Gastroesophageal sphincter (tissue), 4 donors: ENCODE measurements around the gene MCC. TPM values are rescaled to one million over a fixed set of nuclear protein-coding genes. Genes with fewer than 3 reads are reported as not detected.

Experiments
- ATAC-seq: fragments of 150-250 bp; one replicate; pipeline ENCODE4 v1.9.1; 2016; ENCODE audit warnings: mild to moderate bottlenecking, moderate library complexity
- H3K27ac ChIP-seq, 4 donors: fragments of 200-600 bp; sonication (generic) in 3 of 4; 1 replicate in 3 of 4; 2 replicates in 1 of 4; pipeline ENCODE4 v1.5.1; 2016 to 2019
- H3K27me3 ChIP-seq: fragments of 200-600 bp; sonication (generic); one replicate; pipeline ENCODE4 v1.5.1; 2019
- H3K36me3 ChIP-seq, 2 donors: fragments of 200-600 bp; sonication (generic); one replicate each; pipeline ENCODE4 v1.5.1; 2019; ENCODE audit warnings: control low read depth in 1 of 2
- H3K4me1 ChIP-seq, 3 donors: fragments of 200-600 bp; sonication (generic); 1 replicate in 2 of 3; 2 replicates in 1 of 3; pipeline ENCODE4 v1.5.1; 2016 to 2019; ENCODE audit warnings: control low read depth in 2 of 3
- H3K4me3 ChIP-seq, 2 donors: fragments of 200-600 bp; sonication (generic); one replicate each; pipeline ENCODE4 v1.5.1; 2019; ENCODE audit warnings: mild to moderate bottlenecking in 1 of 2, moderate library complexity in 1 of 2
- H3K9me3 ChIP-seq, 3 donors: fragments of 200-600 bp; sonication (generic); one replicate each; pipeline ENCODE4 v1.5.1; 2017 to 2019; ENCODE audit warnings: control low read depth in 2 of 3
- CTCF ChIP-seq, 4 experiments: fragments of 200-600 bp in 2 of 4; fragments of 450-650 bp in 2 of 4; sonication (generic) in 1 of 4; IDR thresholded peaks; one replicate each; pipeline ENCODE4 v1.5.1; 2017 to 2019; ENCODE audit warnings: antibody characterized with exemption in 4 of 4, mild to moderate bottlenecking in 2 of 4, moderate library complexity in 2 of 4
- EP300 ChIP-seq: sonication (generic); formaldehyde crosslinking; IDR thresholded peaks from one replicate; pipeline ENCODE4 v1.6.1; 2017; ENCODE audit warnings: antibody characterized with exemption, mild to moderate bottlenecking
- POLR2A ChIP-seq, 2 donors: fragments of 450-650 bp; IDR thresholded peaks; one replicate each; pipeline ENCODE4 v1.6.1; 2017; ENCODE audit warnings: antibody characterized with exemption in 2 of 2, mild to moderate bottlenecking in 2 of 2, moderate library complexity in 1 of 2
- POLR2AphosphoS5 ChIP-seq: sonication (generic); formaldehyde crosslinking; IDR thresholded peaks from one replicate; pipeline ENCODE4 v1.6.1; 2017; ENCODE audit warnings: antibody characterized with exemption
- WGBS, 2 donors: methylation state at CpG; one replicate each; pipeline ENCODE4 v1.1.5; 2018; ENCODE audit warnings: low coverage in 1 of 2; 5-methylcytosine and 5-hydroxymethylcytosine counted together
- total RNA-seq, 4 donors: library from RNA; depleted of rRNA; stranded (reverse); fragments of >200 nt; gene quantifications; one replicate each; pipeline ENCODE4 v1.1.0, GENCODE V29; 2016

The MCC gene
- total RNA-seq, 4 donors from 2014 or later: 20.5 to 28.7 (median 23.5) TPM

- no peaks in the 10 kb centered on the region for H3K27me3 ChIP-seq
- no peaks in the 10 kb centered on the region for H3K9me3 ChIP-seq
- ATAC-seq: no peak
- WGBS, 2 donors: 69 to 87% methylated on average over 4 to 7 of the region's 10 CpGs
- no peak overlapping the region for H3K4me3 ChIP-seq
- H3K36me3 ChIP-seq: peaks cover 0 to 68% of the 10 kb centered on the region in 2 donors
- peaks cover 0 to 27% (median 6%) of the 10 kb centered on the region in 3 donors for H3K4me1 ChIP-seq
- no peak for TF ChIP-seq POLR2A (IDR thresholded peaks at IDR 0.05)
- no peak for TF ChIP-seq CTCF (IDR thresholded peaks at IDR 0.05)
- TF ChIP-seq EP300: no peak
- TF ChIP-seq POLR2AphosphoS5: no peak
- H3K27ac ChIP-seq: no peak overlapping the region
Observed at GRCh38 chr5:113052041-113052795, 436.0 kb downstream of the MCC start.

- peaks cover 0 to 69% of the 10 kb centered on the region in 2 donors for H3K36me3 ChIP-seq
- no peak overlapping the region for H3K4me3 ChIP-seq
- ATAC-seq: peak; percentile 68
- H3K27me3 ChIP-seq: no peaks in the 10 kb centered on the region
- peaks cover 0 to 27% (median 6%) of the 10 kb centered on the region in 3 donors for H3K4me1 ChIP-seq
- H3K27ac ChIP-seq: peak overlapping the region in 1 of 4 donors; percentile 43
- 25 to 28% methylated on average over 5 to 8 of the region's 9 CpGs for WGBS, 2 donors
- no peaks in the 10 kb centered on the region for H3K9me3 ChIP-seq
- TF ChIP-seq POLR2AphosphoS5: no peak
- no peak for TF ChIP-seq EP300
- no peak for TF ChIP-seq CTCF (IDR thresholded peaks at IDR 0.05)
- no peak for TF ChIP-seq POLR2A (IDR thresholded peaks at IDR 0.05)
Observed at GRCh38 chr5:113050721-113051382, 437.4 kb downstream of the MCC start.

GRCh38 chr5:113048931-113049330 lies 439.3 kb downstream of the MCC start:
- Histone ChIP-seq H3K36me3 (peaks cover 0 to 66% of the 10 kb centered on the region in 2 donors), H3K27ac (no peak overlapping the region), H3K4me3 (no peak overlapping the region), H3K9me3 (no peaks in the 10 kb centered on the region), H3K27me3 (no peaks in the 10 kb centered on the region), H3K4me1 (peaks cover 0 to 27% (median 6%) of the 10 kb centered on the region in 3 donors)
- ATAC-seq: no peak
- WGBS, 2 donors: 80 to 90% methylated on average over 1 to 5 of the region's 10 CpGs
- no peak for TF ChIP-seq POLR2AphosphoS5

GRCh38 chr5:113047733-113048652 lies 440.3 kb downstream of the MCC start:
- H3K4me3 ChIP-seq: no peak overlapping the region
- peaks cover 0 to 57% of the 10 kb centered on the region in 2 donors for H3K36me3 ChIP-seq
- 85 to 96% methylated on average over 7 to 11 of the region's 11 CpGs for WGBS, 2 donors
- H3K4me1 ChIP-seq: peaks cover 0 to 27% (median 6%) of the 10 kb centered on the region in 3 donors
- ATAC-seq: no peak
- H3K27me3 ChIP-seq: no peaks in the 10 kb centered on the region
- H3K9me3 ChIP-seq: no peaks in the 10 kb centered on the region
- H3K27ac ChIP-seq: no peak overlapping the region
- no peak for TF ChIP-seq CTCF (IDR thresholded peaks at IDR 0.05)
- TF ChIP-seq POLR2AphosphoS5: no peak
- no peak for TF ChIP-seq POLR2A (IDR thresholded peaks at IDR 0.05)
- no peak for TF ChIP-seq EP300

GRCh38 chr5:113047234-113047633 lies 441.0 kb downstream of the MCC start:
- no peaks in the 10 kb centered on the region for H3K27me3 ChIP-seq
- no peak for ATAC-seq
- H3K9me3 ChIP-seq: no peaks in the 10 kb centered on the region
- 75 to 83% methylated on average over 1 of the region's 2 CpGs for WGBS, 2 donors
- peaks cover 0 to 49% of the 10 kb centered on the region in 2 donors for H3K36me3 ChIP-seq
- peaks cover 0 to 21% (median 6%) of the 10 kb centered on the region in 3 donors for H3K4me1 ChIP-seq
- no peak overlapping the region for H3K4me3 ChIP-seq
- H3K27ac ChIP-seq: no peak overlapping the region
- no peak for TF ChIP-seq POLR2A (IDR thresholded peaks at IDR 0.05)
- no peak for TF ChIP-seq EP300
- no peak for TF ChIP-seq CTCF (IDR thresholded peaks at IDR 0.05)
- no peak for TF ChIP-seq POLR2AphosphoS5
